ENCODE results near the gene CCDC68. TPM values are rescaled to one million over a fixed set of nuclear protein-coding genes. Genes with fewer than 3 reads are reported as not detected.

CCDC68 gene
- total RNA-seq, 3 donors from 2014 or later (not counting 1 experiment from before 2014, with no cell fraction given), result not detected

DNA sequence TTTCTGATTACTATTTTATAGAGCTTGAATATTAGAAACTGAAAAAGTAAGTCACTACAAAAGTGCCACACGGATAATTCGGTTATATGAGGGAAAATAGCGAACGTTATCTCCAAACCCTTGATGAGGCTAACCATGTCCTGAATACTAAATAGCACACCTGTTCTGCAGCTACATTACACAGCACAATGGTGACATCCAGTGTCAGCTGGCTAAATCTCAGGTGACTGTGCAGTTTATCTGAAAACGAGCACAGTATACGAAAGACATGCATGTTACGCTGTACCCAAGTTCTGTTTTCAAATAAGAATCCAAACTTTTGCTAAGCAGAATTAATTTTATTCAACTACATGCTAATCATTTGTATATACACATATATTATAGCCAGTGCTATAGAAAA lies 9.0 kb downstream of the CCDC68 start:
- Mint-ChIP-seq H3K27me3 (ENCODE audit: low read depth in 2 of 2) (peaks cover 11 to 21% of the 10 kb centered on the region in 2 donors), H3K36me3 (no peaks in the 10 kb centered on the region), H3K27ac (no peak overlapping the region), H3K4me3 (no peak overlapping the region), H3K4me1 (peaks cover 10 to 14% of the 10 kb centered on the region in 2 donors), H3K9me3 (no peaks in the 10 kb centered on the region)
- TF ChIP-seq, protein P1, sequence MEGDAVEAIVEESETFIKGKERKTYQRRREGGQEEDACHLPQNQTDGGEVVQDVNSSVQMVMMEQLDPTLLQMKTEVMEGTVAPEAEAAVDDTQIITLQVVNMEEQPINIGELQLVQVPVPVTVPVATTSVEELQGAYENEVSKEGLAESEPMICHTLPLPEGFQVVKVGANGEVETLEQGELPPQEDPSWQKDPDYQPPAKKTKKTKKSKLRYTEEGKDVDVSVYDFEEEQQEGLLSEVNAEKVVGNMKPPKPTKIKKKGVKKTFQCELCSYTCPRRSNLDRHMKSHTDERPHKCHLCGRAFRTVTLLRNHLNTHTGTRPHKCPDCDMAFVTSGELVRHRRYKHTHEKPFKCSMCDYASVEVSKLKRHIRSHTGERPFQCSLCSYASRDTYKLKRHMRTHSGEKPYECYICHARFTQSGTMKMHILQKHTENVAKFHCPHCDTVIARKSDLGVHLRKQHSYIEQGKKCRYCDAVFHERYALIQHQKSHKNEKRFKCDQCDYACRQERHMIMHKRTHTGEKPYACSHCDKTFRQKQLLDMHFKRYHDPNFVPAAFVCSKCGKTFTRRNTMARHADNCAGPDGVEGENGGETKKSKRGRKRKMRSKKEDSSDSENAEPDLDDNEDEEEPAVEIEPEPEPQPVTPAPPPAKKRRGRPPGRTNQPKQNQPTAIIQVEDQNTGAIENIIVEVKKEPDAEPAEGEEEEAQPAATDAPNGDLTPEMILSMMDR (IDR thresholded peaks at IDR 0.05), result no peak
- Histone ChIP-seq H3K36me3 (ENCODE audit: control insufficient read depth, insufficient read depth, low read length) (no peaks in the 10 kb centered on the region), H3K4me3 (ENCODE audit: low read length) (no peak overlapping the region), H3K9me3 (ENCODE audit: control insufficient read depth, insufficient read depth, low read length) (no peaks in the 10 kb centered on the region), H3K27ac (ENCODE audit: low read length) (no peak overlapping the region), H3K27me3 (ENCODE audit: control insufficient read depth, insufficient read depth, low read length) (no peaks in the 10 kb centered on the region), H3K4me1 (ENCODE audit: control insufficient read depth, insufficient read depth, low read length) (peaks cover 3% of the 10 kb centered on the region)
- DNase-seq (peak in 1 of 2 donors; percentile 54), ATAC-seq (no peak)
- intact Hi-C loops (cut with micrococcal nuclease), result no loop called here
- WGBS (ENCODE audit: insufficient coverage), result 87% methylated on average over 7 of the region's 7 CpGs

DNA sequence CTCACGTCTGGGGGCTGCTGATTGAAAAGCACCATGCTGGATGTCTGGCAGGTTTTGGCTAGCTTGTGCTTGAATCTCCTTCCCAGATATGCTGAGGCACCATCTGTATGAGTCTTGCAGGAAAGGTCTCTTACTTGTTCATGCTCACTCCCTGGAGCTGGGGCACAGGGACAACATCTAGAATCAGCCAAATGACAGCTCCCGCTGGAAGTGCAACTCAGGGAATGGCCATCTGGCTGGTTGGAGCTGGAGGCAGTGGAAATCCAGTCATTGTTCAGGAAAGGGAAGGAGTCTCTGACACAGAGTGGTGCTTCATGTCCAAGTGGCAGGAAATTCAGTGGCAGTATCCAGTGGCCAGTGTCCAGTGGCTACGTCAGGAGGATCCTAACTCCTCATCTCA lies 9.7 kb downstream of the CCDC68 start:
- Mint-ChIP-seq H3K4me1 (peaks cover 10 to 14% of the 10 kb centered on the region in 2 donors), H3K4me3 (no peak overlapping the region), H3K36me3 (no peaks in the 10 kb centered on the region), H3K9me3 (no peaks in the 10 kb centered on the region), H3K27ac (no peak overlapping the region), H3K27me3 (ENCODE audit: low read depth in 2 of 2) (peaks cover 10 to 19% of the 10 kb centered on the region in 2 donors)
- Histone ChIP-seq H3K4me3 (ENCODE audit: low read length) (no peak overlapping the region), H3K27me3 (ENCODE audit: control insufficient read depth, insufficient read depth, low read length) (no peaks in the 10 kb centered on the region), H3K9me3 (ENCODE audit: control insufficient read depth, insufficient read depth, low read length) (no peaks in the 10 kb centered on the region), H3K36me3 (ENCODE audit: control insufficient read depth, insufficient read depth, low read length) (no peaks in the 10 kb centered on the region), H3K27ac (ENCODE audit: low read length) (no peak overlapping the region), H3K4me1 (ENCODE audit: control insufficient read depth, insufficient read depth, low read length) (peaks cover 3% of the 10 kb centered on the region)
- intact Hi-C loops (cut with micrococcal nuclease), result no loop called here
- no peak for DNase-seq
- WGBS (ENCODE audit: insufficient coverage), result 94% methylated on average over 3 of the region's 3 CpGs
- no peak for ATAC-seq
- TF ChIP-seq, protein P1 (IDR thresholded peaks at IDR 0.05), result no peak

DNA sequence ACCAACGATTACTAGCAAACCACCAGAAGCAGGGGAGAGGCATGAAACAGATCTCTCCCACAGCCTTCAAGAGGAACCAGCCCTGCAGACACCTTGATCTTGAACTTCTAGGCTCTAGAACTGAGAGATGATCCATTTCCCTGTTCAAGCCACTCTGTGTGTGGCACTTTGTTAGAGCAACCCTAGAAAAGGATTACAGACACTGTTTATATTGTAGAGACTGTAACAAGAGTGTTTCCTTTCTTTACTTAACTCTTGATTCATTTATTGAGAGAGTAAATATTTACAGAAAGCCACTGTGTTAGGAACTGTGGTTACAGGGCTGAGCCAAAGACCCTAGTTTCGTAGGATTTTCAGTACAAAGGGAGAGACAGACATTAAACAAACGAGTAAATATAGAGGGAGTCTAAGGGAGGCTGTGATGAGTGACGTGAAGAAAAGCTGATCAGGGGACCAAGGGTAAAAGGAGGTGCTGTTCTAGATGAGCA lies 10.9 kb downstream of the CCDC68 start:
- Mint-ChIP-seq H3K27me3 (ENCODE audit: low read depth in 2 of 2) (peaks cover 6 to 11% of the 10 kb centered on the region in 2 donors), H3K4me3 (no peak overlapping the region), H3K27ac (no peak overlapping the region), H3K9me3 (no peaks in the 10 kb centered on the region), H3K36me3 (no peaks in the 10 kb centered on the region), H3K4me1 (peaks cover 10 to 14% of the 10 kb centered on the region in 2 donors)
- intact Hi-C loops (cut with micrococcal nuclease), result no loop called here
- no peak overlapping the region for H3K4me3 ChIP-seq (ENCODE audit: low read length)
- H3K36me3 ChIP-seq (ENCODE audit: control insufficient read depth, insufficient read depth, low read length), result no peaks in the 10 kb centered on the region
- no peak for ATAC-seq
- TF ChIP-seq, protein P1 (IDR thresholded peaks at IDR 0.05), result no peak
- whole genome bisulfite sequencing (ENCODE audit: insufficient coverage), result 86% methylated on average over 4 of the region's 4 CpGs
- no peak overlapping the region for H3K27ac ChIP-seq (ENCODE audit: low read length)
- no peaks in the 10 kb centered on the region for H3K9me3 ChIP-seq (ENCODE audit: control insufficient read depth, insufficient read depth, low read length)
- H3K27me3 ChIP-seq (ENCODE audit: control insufficient read depth, insufficient read depth, low read length), result no peaks in the 10 kb centered on the region
- no peak for DNase-seq
- H3K4me1 ChIP-seq (ENCODE audit: control insufficient read depth, insufficient read depth, low read length), result peaks cover 3% of the 10 kb centered on the region

DNA sequence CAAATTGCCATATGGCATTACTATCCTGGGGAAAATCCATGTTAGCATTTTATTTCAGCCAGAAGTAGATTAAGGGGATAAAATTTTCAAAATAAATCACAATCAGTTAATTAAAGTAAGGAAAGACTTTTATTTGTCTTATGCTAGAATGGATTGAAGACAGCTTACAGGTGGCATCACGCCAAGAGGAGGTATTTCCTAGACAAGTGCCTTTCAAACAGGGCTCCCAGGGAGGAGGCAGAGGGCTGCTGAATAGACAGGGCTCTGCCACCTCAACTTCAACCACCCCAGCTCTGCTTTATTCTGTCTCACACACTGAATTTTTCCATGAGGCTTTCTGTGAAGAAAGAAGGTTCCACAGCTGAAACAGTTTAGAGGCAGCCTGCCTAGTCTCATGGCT lies 12.2 kb downstream of the CCDC68 start:
- intact Hi-C loops (cut with micrococcal nuclease), result no loop called here
- H3K9me3 Mint-ChIP-seq, result no peaks in the 10 kb centered on the region
- Histone ChIP-seq H3K9me3 (ENCODE audit: control insufficient read depth, insufficient read depth, low read length) (no peaks in the 10 kb centered on the region), H3K27ac (ENCODE audit: low read length) (no peak overlapping the region), H3K36me3 (ENCODE audit: control insufficient read depth, insufficient read depth, low read length) (no peaks in the 10 kb centered on the region), H3K4me3 (ENCODE audit: low read length) (no peak overlapping the region), H3K27me3 (ENCODE audit: control insufficient read depth, insufficient read depth, low read length) (no peaks in the 10 kb centered on the region), H3K4me1 (ENCODE audit: control insufficient read depth, insufficient read depth, low read length) (peaks cover 3% of the 10 kb centered on the region)
- no peak overlapping the region for H3K4me3 Mint-ChIP-seq
- peaks cover 6 to 11% of the 10 kb centered on the region in 2 donors for H3K27me3 Mint-ChIP-seq (ENCODE audit: low read depth in 2 of 2)
- H3K36me3 Mint-ChIP-seq, result no peaks in the 10 kb centered on the region
- H3K27ac Mint-ChIP-seq, result peak overlapping the region; percentile 81 to 87
- DNase-seq (peak in 1 of 2 donors; percentile 32), ATAC-seq (no peak)
- WGBS (ENCODE audit: insufficient coverage), result 89% methylated on average over 1 of the region's 1 CpG
- TF ChIP-seq, protein P1 (IDR thresholded peaks at IDR 0.05), result no peak
- H3K4me1 Mint-ChIP-seq, result peaks cover 10 to 14% of the 10 kb centered on the region in 2 donors

Data from natural killer cell (primary cell).